ENCODE data around the gene NUAK2.

NUAK2 gene

DNA sequence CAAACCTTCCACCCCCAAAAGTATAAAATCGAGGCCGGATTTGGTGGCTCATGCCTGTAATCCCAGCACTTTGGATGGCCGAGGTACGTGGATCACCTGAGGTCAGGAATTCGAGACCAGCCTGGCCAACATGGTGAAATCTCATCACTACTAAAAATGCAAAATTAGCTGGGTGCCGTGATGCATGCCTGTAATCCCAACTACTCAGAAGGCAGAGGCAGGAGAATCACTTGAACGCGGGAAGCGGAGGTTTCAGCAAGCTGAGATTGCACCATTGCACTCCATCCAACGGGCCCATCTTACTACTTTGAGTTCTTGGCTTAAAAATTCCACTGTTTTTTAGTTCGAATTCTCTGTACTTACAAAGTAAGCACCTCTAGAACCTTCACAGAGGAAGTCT lies 24.2 kb upstream of the NUAK2 start:
- no peak for DNase-seq

DNA sequence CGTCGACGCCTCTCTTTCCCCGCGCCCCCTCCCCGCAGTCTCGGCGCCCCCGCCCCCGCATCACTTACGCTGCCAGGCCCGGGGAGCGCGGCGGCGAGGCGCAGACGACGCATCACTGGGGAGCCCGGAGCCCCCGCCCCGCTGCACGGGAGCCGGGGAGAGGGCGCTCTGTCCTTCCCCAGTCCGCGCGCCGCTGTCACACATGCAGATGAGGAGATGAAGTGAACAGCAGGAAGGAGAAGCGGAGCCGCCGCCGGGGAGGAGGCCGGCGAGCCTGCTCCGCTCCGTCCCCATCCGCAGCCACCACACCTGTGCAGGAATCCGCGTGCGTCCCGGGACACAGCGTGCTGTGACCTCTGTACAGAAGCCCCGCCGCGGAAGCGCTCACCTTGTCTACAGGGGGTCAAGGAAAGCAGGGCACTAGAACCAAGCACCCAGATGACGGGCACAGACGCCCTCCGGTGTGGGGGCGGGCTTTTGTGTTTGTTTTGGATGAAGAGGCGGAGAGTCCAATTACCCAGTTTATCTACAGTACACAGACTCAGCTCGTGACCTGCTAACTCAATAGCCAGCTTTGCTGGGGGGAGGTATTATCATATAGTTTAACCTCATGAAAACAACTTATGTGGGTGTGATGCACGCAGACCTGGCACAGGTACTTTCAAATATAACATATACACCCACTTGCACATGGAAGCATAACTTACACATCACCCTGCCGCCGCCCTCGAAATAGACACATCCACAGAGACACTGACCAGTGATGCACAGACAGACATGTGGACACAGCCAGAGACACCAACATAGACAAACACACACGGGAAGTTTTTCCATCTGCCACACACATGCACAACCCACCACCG lies 22.8 kb upstream of the NUAK2 start:
- DNase-seq = no peak

DNA sequence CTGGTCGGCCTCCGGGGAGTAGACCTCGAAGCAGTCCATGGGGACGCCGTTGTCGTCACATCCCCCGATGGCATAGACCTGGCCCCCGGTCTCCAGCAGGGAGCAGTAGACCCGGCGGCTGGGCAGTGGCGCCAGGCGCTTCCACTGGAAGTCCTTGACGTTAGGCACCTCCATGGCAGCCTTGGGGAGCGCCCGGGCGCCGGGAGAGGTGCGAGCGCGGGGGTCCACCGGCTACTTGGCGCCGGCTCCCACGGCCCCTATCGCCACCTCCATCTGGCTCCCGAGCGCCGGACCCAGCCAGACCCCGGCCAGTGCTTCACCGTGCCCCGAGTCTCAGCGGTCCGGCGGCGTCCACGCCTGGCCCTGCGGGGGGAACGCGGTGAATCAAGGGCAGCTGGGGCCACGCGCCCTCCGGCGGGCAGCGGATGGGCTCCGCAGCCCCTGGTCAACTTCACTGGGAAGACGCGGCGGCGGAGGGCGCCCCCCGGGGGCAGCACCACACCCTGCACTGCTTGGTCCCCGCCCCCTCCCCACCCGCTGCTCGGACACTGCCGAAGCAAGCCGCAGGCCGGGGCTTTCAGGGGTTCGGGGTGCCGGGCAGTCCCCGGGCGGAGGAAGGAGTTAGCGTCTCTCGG lies 22.0 kb upstream of the NUAK2 start:
- DNase-seq = no peak

DNA sequence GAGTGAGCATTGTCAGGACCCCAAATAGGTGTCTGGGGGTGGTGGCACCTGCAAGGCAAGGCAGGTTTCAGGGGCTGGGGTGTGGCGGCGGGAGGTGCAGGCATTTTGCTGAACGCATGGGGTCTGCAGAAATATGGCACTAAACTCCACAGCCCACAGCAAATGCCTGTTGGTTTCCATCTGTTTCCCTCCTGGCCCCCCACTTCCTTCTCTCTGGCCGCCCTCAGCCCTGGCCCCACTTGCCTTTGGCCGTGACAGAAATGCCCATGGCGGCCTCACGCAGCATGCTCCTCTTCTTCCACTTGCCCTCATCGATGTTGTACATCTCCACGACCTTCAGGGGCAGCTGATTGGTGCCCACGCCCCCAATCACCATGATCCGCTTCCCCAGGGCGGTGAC lies 21.4 kb upstream of the NUAK2 start:
- DNase-seq = no peak

DNA sequence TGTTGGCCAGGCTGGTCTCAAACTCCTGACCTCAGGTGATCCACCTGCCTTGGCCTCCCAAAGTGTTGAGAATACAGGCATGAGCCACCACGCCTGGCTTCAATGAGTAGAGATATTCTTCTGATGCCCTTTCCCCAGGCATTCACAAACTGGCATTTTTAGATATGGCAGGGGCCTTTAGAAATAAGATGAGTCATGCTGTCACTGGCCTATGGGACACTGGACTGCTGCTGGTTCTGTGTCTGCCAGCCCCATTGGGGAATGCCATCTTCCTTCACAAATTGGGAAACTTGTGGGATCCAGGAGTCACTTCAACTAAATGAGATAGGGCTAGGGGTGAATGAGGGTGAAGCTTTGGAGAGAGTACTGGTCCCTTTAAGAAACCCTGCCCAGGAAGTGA lies 19.1 kb upstream of the NUAK2 start:
- DNase-seq = no peak

DNA sequence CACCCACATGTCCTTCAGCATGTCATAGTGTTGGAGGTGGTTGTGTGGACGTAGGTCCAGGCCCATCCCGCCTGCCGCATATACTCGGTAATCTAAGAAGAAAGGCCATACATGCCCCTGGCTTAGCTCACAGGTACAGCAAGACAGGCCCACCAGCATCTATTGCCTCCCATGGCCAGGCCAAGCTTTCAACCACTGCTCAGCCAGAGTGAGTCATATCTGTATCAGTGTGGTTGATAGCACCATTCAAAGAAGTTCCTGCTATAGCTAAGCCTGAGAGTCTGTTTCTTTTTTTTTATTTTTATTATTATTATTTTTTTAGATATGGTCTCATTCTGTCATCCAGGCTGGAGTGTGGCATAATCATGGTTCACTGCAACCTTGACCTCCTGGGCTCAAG lies 18.2 kb upstream of the NUAK2 start:
- no peak for DNase-seq

DNA sequence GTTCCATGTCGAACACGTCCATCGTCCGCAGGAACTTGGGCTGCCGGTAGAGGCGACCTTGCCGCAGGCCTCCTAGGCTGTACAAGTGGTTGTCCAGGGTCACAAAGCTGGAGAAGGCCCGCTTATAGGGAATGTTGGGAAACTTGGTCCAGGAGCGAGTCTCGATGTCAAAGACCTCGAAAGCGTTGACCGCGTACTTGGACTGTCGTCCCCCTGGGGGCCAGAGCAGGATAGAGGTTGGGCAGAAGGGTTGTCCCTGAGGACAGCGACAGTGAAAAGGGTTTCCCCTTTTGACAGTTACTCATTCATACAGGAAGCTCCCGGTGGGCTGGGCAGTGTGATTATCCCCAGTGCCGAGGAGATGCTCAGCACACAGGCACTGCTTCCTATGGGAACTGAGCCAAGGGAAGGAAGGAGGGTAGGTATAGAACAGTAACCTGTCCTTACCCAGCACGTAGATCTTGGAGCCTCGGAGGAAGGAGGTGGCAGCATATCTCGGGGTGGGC lies 17.7 kb upstream of the NUAK2 start:
- no peak for DNase-seq

DNA sequence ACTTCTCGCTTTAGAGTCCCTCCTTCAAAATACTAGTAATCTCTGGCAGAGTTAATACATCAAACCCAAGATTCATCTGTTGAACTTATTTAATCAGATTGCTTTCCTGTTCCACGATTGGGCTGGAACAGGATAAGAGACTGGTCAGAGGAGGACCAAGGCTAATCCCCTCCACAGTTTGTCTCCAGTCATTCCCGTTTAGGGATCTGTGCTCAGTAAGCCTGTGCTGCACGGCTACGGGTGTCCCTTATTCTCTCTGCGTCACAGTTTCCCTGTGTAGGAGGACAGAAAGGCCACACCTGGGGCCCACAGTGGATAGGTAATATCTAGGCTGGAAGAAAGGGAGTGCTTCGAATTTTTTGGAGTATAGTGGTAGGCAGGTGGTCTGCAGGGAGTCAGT lies 16.5 kb upstream of the NUAK2 start:
- DNase-seq = no peak

DNA sequence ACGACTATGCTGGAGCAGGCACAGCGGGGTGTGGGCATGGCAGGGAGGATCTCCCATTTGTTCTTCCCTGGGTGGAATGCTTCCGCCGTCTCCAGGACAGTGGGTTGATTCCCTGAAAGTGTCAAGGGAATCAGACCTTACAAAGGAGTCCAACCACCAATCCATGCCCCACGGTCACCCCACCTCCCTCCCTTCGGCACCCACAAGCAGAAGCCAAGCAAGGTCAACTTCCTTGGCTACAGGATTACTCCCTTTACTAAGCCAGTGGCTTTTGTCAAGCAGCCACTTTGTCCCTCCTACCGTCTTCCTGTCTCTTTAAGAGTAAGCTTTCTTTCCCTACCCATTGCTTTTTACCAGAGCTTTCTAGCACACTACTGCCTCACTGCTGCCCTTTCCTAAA lies 15.9 kb upstream of the NUAK2 start:
- no peak for DNase-seq

DNA sequence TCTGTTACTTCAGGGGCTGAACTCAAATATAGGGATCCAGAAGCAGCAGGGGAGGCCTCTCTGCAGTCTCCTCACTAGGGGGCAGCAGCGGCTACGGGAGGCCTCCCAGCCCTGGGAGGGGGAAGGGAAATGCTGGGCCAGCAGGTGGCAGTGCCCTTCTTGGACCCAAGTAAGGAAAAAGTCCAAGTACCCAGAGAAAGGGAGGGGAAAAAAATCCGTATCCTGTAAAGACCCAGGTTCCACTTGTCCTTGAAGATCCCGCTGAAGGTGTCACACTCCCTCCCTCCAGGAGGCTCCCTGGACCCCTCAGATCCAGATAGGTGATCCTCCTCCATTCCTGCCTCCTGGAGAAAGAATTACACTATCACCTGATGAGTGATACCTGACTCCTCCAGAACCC lies 14.1 kb upstream of the NUAK2 start:
- DNase-seq = peak; percentile 75

DNA sequence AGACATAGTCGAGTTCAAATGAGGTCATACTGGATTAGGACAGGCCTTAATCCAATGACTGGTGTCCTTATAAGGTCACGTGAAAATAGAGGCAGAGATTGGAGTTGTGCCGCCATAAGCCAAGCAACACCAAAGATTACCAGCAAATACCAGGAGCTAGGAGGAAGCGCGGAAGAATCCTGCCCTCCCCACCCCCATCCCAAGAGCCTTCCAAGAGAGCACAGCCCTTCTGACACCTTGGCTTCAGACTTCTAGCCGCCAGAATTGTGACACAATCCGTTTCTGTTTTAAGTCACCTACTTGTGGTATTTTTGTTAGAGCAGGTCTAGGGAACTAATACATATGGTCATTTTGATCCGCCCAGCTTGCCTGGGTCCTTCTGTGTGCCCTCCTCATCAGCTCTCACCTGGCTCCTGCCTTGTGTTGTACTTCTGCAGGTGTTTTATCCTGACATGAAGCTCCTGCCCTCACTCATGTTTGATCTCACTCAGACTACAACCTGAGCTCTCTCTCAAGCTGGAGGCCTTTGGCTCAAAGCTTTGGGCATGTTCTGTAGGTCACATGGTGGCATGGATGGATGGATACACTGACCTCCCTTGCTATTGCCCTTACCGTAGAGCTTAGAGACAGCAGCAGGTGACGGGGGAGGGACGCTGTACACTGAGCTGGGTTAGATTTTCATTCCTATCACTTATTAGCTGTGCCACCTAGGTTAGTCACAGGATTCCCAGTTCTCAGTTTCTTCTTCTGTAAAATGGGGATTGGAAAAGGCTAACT lies 10.7 kb upstream of the NUAK2 start:
- DNase-seq = no peak

DNA sequence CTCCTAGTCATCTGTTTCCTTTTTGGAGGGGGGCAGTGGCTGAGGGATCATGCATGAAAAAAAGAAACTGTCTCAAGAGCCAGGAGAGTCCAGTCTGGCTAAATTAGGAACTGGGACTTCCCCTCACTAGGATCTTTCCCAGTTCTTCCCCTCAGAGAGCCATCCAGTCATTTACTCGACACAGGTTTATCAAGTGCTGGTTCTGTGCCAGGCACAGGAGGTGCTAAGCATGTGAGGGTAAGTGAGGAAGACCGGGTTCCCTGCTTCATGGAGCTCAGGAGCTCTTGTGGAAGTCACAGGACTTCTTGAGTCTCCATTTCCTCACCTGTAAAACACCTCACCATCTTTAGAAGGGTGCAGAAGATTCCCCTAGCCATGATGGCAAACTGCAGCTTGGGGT lies 8.6 kb upstream of the NUAK2 start:
- DNase-seq = no peak

DNA sequence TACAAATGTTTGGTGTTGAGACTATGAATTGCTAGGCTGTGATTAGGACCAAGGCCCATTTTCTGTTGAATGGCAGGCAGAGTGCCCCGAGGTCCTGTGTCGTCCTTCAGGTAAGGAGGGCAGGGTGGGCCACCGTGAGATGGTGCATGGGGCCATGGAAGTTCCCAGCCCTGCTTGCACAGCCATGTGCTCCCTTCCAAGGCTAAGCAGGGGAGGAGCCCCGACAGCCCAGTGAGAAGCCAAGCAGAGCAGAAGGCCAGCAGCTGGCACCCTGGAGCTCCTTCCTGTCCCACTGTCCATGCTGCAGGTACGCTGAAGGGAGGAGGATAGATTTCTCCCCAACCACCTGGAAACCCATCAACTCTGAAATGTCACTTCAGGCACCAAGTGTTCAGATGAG lies 8.2 kb upstream of the NUAK2 start:
- DNase-seq = no peak

DNA sequence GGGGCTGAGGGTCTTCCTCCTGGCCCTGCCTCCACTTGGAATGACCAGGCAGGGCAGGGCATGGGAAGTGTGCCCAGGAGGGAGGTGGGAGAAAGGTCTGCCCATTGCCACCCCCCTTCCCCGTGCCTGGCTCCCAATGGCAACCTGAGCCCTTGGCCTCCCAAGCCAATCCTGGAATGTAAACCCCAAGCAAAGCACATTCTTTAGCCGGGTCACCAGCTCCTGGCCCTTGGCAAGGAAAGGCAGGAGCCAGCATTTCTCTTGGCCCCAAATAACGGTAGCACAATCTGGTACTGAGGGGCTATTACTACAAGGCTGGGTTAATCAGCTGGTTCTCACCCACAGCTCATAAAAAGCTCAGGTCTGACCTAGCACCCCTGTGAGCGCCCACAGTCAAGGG lies 6.9 kb upstream of the NUAK2 start:
- DNase-seq = peak; percentile 25

DNA sequence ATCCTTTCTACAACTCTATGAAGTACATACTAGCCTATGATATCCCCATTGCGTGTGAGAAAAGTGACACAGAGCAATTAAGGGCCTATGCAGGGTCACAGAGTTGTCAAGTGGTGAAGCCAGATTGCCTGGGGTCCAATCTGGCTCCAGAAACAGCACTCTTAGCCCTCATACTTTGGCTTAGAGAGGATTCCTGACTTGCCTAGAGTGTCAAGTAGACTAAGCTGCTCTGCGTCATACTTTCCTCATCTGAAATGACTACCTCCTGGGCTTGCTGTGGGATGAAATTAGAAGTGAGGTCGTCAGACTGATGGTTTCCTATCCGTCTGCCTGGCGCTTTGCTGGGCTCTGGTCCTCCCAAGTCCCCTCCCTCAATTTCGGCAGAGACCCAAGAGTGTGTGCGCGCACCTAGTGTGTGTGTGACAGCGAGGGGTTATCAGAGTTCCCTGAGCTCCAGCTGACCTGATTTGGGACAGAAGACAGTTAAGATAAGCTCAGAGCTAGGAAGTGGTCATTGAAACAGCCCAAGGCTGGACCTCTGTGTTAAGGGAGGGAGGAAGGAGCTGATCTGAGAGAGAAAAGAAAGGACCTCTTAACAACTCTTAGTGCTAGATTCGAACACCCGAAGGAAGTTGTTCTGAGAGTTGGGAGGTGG lies 5.4 kb upstream of the NUAK2 start:
- peak; percentile 23 for DNase-seq

DNA sequence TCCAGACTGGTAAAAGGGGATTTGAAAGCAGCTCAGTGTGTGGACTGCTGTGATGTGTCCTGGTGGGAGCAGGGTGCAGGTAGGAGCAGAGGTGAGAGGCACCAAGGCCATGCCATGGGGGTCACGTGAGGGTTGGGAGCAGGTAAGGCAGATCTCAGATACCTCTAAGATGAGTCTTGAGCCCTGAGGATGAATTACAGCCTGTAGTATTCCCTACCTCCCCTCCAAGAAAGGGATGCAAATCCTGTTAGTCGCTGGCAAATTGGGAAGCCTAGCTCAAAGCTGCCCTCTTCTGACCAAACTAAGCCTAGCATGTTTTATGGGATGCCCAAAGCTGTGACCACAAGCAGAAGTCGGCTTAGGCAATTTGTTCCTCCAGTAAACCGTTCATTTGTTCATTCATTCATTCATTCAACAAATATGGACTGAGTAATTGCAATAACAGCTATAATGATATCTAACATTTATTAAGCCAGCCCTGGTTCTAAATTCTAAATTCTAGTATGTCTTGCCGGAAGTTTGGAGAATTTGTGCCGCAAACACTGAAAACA lies 3.9 kb upstream of the NUAK2 start:
- DNase-seq = peak; percentile 80

DNA sequence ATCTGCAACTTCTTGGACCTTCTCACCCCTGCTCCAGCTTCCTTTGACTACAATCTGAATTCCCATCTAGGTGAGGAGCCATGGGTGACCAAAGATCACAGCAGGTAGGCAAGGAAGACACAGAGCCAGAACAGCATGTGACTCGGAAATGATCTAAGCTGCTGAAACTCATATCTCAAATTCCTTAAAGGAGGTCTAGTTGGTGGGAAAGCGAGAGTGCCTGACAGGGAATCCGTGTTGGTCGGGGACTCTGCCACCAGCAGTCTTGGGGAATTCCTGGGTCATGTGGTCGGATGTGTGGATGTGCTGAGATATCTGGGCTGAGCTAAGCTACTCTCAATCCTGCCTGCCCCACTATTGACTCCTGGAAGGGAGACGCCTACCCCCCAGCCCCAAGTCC lies 3.2 kb upstream of the NUAK2 start:
- DNase-seq = peak; percentile 73

DNA sequence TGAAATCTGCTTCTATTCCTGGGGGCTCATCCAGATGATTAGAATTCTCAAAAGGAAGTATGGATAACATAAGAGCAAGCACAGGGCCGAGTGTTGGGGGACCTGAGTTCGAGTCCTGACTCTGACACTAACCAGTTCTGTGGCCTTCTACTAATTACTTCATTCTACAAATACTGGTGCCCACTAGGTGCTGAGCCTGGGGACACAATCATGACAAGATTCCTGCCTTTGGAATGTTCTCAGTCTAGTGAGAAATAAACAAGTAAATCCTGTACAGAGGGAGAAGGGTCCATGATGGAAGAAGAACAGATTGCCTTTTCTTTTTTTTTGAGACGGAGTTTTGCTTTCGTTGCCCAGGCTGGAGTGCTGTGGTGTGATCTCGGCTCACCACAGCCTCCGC lies 2.2 kb upstream of the NUAK2 start:
- DNase-seq = no peak

DNA sequence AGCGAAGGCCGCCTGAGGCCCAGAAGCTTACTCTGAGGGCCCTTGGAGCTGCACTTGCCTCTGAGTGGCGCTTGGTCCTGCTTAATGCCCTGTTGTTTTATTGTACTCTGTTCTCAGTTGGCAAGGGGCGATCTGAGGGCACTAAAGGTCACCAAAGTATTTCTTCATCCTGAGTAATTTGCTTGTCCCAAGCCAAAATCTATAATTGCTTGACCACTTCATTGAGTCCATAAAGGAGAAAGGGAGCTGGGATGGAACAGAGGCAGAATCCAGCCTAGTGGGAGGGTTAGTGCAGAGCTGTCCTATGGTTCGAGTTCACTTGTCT lies 376 bp upstream of the NUAK2 start:
- no peak for DNase-seq

DNA sequence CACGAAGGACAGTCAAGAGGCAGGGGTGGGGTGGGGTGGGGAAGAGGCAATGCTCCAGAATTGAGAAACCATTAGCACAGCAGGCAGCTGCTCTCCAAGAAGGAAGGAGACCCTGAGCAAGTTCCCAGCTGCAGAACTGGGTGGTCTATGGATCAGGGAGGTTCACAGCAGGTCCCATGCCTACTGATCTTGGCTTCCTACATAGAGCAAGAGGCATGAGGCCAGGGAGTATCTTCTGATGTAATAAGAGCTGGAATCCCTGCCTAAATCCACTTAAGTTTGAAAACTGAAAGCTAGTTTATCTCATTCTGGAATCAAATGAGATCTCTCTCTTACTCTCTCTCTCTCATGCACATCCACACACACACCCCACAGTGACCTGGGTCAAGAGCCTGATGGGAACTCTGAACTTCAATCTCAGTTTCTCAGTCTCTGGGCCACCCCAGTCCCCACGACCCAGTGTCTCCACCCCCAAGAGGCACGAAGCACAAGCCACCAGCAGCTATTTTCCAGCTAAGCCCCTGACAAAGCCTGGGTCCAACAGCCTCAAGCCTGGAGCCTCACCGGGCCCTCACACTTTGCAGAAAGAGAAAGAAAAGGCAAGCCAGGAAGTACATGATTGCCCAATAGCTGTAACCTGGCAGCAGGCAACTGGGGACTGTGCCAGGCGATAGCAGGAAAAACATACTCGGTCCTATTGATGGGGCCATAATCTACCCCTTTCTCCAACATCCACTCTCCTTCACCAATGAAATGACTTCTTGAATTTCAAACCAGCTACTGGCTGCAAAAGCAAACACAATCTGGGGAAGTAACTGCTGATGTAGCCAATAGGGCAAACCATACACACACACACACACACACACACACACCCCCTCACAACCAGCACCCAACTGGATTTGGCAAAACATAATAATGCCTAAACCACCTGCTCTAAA lies 2.2 kb downstream of the NUAK2 start:
- DNase-seq = peak; percentile 83

DNA sequence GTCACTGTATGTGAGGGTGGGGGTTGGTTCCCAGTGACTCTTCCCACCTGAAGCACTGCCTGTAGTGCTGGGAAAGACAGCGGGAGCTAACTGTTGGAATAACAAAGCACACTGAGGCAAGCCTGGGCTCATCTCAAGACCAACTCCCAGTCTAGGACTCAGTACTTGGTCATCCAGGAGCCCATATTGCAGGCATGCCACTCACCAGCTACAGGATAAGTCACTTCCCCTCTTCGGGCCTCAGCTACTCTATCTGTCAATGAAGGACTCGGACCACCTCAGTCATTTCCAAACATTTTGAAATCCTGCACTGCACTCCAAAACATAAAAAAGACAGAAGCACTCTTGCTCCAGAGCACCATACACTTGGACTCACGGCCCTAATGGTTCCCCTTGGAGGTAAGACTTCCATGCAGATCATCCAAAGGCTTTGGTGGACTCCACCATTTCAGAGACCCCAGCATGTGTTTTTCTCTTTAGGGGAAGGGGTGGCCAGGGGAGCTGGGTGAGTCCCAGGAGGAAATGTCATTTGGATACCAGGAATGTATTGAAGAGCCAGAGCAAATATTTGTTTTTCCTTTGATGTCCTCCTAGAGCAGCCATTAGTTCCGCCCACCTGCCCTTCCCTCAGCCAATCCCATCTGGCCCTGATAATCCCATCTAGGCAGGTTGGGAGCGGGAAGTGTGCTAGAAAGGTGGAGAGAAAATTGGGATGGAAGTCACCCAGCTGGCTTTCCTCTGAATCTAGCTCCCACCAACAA lies 3.1 kb downstream of the NUAK2 start:
- DNase-seq = peak; percentile 9
